Panc1 (cell line): Measurements from ENCODE around the gene UBE2O. TPM values are rescaled to one million over a fixed set of nuclear protein-coding genes. Genes with fewer than 3 reads are reported as not detected.

Experiments
- ATAC-seq: fragments of 200-7000 bp; cut with Tn5 transposase; 2 replicates; pipeline ENCODE4 v1.9.1; 2020; ENCODE audit warnings: mild to moderate bottlenecking, moderate library complexity
- BruUV-seq: library from RNA; stranded (reverse); fragments of 400-500 nt; replicated peaks from 2 replicates; lab custom pipeline; 2021; lab: Mats Ljungman, UMichigan
- CTCF ChIA-PET: fragments of 300-600 bp; sonication (Branson Sonifier 250); formaldehyde crosslinking; loops from one replicate; lab custom pipeline; 2022; ENCODE audit warnings: antibody characterized with exemption; lab: Charles Lee
- POLR2A ChIA-PET: fragments of 300-600 bp; sonication (Branson Sonifier 250); formaldehyde crosslinking; loops from one replicate; lab custom pipeline; 2022; ENCODE audit warnings: antibody characterized with exemption; lab: Charles Lee
- DNase-seq: peaks from one replicate; pipeline ENCODE4 v3.0.0-alpha.2; 2010; ENCODE audit warnings: low read depth, low spot score
- H3K27ac ChIP-seq: 2 replicates; pipeline ENCODE4 v1.5.1; 2011; ENCODE audit warnings: mild to moderate bottlenecking, low read length, inconsistent platforms
- H3K27me3 ChIP-seq: fragments of 200-500 bp; sonication (Bioruptor generic); 2 replicates; pipeline ENCODE4 v1.6.0; 2014; ENCODE audit warnings: low read length, inconsistent platforms; ENCODE audit not compliant: control insufficient read depth, insufficient read depth
- H3K36me3 ChIP-seq: fragments of 200-500 bp; sonication (Bioruptor generic); 2 replicates; pipeline ENCODE4 v1.5.1; 2014; ENCODE audit warnings: inconsistent platforms, mild to moderate bottlenecking, low read length, moderate library complexity; ENCODE audit not compliant: control insufficient read depth, insufficient read depth
- H3K4me1 ChIP-seq: 2 replicates; pipeline ENCODE4 v1.5.1; 2011; ENCODE audit warnings: inconsistent platforms, mild to moderate bottlenecking, low read length, moderate library complexity; ENCODE audit not compliant: control insufficient read depth, insufficient read depth
- H3K4me3 ChIP-seq, 2 experiments: 2 replicates each; pipeline ENCODE4 v1.5.1; 2011 to 2012; ENCODE audit warnings: low read depth in 2 of 2, low read length in 2 of 2, mild to moderate bottlenecking in 2 of 2, inconsistent platforms in 1 of 2, moderate library complexity in 1 of 2
- H3K9me3 ChIP-seq: fragments of 200-500 bp; sonication (Bioruptor generic); 2 replicates; pipeline ENCODE4 v1.5.1; 2014; ENCODE audit warnings: low read depth, mild to moderate bottlenecking, inconsistent platforms, low read length, moderate library complexity; ENCODE audit not compliant: control insufficient read depth, insufficient read depth
- POLR2AphosphoS5 ChIP-seq: IDR thresholded peaks from 2 replicates; pipeline ENCODE4 v1.6.1; 2012; ENCODE audit warnings: mild to moderate bottlenecking, low read depth, low read length, moderate library complexity
- SIN3A ChIP-seq: IDR thresholded peaks from 2 replicates; pipeline ENCODE4 v1.6.1; 2012; ENCODE audit warnings: low read depth, mild to moderate bottlenecking, low read length, moderate library complexity, borderline replicate concordance; ENCODE audit not compliant: insufficient read depth
- TCF7L2 ChIP-seq: IDR thresholded peaks from 2 replicates; pipeline ENCODE4 v1.6.1; 2011; ENCODE audit warnings: mild to moderate bottlenecking, low read depth, low read length, inconsistent platforms
- in situ Hi-C: cut with HindIII; loops from 2 replicates; pipeline ENCODE4 v1.10.0; 2016; ENCODE audit warnings: low sequenced_read_pairs, low pct_unique_long_range_greater_than_20kb
- intact Hi-C: fragments of 100-400 bp; cut with micrococcal nuclease; formaldehyde crosslinking; loops from one replicate; pipeline ENCODE4 v1.10.0; 2022; ENCODE audit not compliant: unreplicated experiment
- total RNA-seq: library from RNA; stranded (reverse); gene quantifications from one replicate; pipeline ENCODE4 v1.2.1, GENCODE V29; 2021; ENCODE audit not compliant: unreplicated experiment
- TF ChIP-seq, protein P1 (sequence below): fragments of 450-650 bp; IDR thresholded peaks from 2 replicates; pipeline ENCODE4 v1.5.1; 2017; ENCODE audit warnings: mild to moderate bottlenecking
- TF ChIP-seq, protein P2 (sequence below), 2 experiments: IDR thresholded peaks; 2 replicates each; pipeline ENCODE4 v1.6.1; 2011 to 2012; ENCODE audit warnings: low read depth in 2 of 2, control low read depth in 1 of 2, low read length in 1 of 2, mild to moderate bottlenecking in 1 of 2, moderate library complexity in 1 of 2; ENCODE audit not compliant: insufficient read depth in 1 of 2

UBE2O gene
- total RNA-seq, 1 experiment from 2014 or later: 47.5 TPM

DNA sequence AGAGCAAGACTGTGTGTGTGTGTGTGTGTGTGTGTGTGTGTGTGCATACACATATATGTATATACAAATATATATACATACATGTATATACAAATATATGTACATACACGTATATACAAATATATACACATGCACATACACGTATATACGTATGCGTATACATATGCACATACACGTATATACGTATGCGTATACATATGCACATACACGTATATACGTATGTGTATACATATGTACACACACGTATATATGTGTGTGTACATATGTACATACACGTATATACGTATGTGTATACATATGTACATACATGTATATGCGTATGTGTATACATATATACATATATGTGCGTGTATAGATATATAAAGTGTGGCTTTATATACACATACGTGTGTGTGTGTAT, 37.2 kb downstream of the UBE2O start:
- H3K27ac ChIP-seq: no peak overlapping the region
- intact Hi-C loops (no loop called here), in situ Hi-C loops (no loop called here)
- ATAC-seq (no peak), DNase-seq (no peak)
- no peaks in the 10 kb centered on the region for H3K27me3 ChIP-seq
- no TSS peak for BruUV-seq
- no peaks in the 10 kb centered on the region for H3K9me3 ChIP-seq
- no peaks in the 10 kb centered on the region; the same call in 1 of the 2 replicates for H3K4me1 ChIP-seq
- CTCF ChIA-PET: no interaction called here
- TF ChIP-seq, protein P1, sequence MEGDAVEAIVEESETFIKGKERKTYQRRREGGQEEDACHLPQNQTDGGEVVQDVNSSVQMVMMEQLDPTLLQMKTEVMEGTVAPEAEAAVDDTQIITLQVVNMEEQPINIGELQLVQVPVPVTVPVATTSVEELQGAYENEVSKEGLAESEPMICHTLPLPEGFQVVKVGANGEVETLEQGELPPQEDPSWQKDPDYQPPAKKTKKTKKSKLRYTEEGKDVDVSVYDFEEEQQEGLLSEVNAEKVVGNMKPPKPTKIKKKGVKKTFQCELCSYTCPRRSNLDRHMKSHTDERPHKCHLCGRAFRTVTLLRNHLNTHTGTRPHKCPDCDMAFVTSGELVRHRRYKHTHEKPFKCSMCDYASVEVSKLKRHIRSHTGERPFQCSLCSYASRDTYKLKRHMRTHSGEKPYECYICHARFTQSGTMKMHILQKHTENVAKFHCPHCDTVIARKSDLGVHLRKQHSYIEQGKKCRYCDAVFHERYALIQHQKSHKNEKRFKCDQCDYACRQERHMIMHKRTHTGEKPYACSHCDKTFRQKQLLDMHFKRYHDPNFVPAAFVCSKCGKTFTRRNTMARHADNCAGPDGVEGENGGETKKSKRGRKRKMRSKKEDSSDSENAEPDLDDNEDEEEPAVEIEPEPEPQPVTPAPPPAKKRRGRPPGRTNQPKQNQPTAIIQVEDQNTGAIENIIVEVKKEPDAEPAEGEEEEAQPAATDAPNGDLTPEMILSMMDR: no peak
- TF ChIP-seq SIN3A (no peak), POLR2AphosphoS5 (no peak), TCF7L2 (no peak)
- TF ChIP-seq, protein P2, sequence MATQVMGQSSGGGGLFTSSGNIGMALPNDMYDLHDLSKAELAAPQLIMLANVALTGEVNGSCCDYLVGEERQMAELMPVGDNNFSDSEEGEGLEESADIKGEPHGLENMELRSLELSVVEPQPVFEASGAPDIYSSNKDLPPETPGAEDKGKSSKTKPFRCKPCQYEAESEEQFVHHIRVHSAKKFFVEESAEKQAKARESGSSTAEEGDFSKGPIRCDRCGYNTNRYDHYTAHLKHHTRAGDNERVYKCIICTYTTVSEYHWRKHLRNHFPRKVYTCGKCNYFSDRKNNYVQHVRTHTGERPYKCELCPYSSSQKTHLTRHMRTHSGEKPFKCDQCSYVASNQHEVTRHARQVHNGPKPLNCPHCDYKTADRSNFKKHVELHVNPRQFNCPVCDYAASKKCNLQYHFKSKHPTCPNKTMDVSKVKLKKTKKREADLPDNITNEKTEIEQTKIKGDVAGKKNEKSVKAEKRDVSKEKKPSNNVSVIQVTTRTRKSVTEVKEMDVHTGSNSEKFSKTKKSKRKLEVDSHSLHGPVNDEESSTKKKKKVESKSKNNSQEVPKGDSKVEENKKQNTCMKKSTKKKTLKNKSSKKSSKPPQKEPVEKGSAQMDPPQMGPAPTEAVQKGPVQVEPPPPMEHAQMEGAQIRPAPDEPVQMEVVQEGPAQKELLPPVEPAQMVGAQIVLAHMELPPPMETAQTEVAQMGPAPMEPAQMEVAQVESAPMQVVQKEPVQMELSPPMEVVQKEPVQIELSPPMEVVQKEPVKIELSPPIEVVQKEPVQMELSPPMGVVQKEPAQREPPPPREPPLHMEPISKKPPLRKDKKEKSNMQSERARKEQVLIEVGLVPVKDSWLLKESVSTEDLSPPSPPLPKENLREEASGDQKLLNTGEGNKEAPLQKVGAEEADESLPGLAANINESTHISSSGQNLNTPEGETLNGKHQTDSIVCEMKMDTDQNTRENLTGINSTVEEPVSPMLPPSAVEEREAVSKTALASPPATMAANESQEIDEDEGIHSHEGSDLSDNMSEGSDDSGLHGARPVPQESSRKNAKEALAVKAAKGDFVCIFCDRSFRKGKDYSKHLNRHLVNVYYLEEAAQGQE (IDR thresholded peaks at IDR 0.05; ENCODE audit: insufficient read depth in 1 of 2, low read depth in 2 of 2, low read length in 1 of 2): no peak
- no peaks in the 10 kb centered on the region for H3K36me3 ChIP-seq
- POLR2A ChIA-PET: no interaction called here
- no peak overlapping the region for H3K4me3 ChIP-seq

DNA sequence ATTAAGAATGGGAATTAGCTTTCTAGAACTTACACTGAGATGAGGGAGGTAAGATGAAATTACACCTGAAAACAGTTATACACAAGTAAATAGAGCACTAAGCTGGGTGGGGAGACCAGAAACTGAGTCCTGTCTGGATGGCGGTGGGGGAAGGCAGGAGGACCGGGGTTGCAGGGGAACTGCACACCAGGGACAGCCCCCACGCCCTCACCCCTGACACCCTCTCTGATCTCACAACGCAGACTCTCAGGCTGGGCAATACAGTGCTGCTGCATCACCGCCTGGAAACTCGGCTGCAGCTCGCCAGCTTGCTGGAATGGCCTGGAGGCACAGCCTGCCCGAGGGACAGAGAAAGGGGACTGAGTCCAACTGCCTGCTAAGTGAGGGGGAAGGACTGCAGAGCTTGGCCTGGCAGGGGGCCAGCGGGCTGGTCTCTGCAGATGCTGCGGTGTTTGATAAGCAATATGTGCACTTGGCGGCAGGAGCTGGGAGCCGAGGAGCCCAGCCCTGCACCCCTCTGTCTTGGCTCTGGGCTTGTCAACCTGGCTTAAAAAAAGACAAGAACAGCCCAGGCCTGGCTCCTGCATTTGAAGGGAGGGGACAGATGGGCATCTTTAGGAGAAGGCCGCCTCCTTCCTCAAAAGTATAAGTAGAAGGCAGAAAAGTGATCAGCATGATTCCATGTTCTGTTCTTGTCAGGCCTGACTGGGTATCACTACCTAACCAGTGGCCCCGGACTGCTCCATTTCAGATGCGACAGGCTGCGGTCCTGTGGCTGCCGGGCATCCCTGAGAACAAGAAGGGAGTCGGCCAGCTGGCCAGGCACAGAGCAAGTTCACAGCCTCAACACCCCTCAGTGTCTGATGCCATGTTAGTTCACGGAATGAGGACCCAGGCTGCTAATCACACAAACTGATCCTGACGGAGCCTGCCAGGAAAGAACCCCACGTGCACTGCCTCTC, 38.3 kb downstream of the UBE2O start:
- BruUV-seq: no TSS peak
- ChIA-PET POLR2A (interaction anchor here (0.5 to 0.6 kb wide), 2 partner anchors 11 to 91 kb away, joined by 5 to 12 read pairs; no protein-coding TSS in a partner anchor), CTCF (no interaction called here)

More for the DNA sequence above, 38.3 kb downstream of the UBE2O start:
- no peaks in the 10 kb centered on the region for H3K36me3 ChIP-seq
- ATAC-seq (no peak), DNase-seq (no peak)
- intact Hi-C loops: no loop called here
- in situ Hi-C loops: no loop called here
- H3K9me3 ChIP-seq: no peaks in the 10 kb centered on the region
- TF ChIP-seq TCF7L2 (no peak), SIN3A (no peak)
- TF ChIP-seq, protein P2 (IDR thresholded peaks at IDR 0.05; ENCODE audit: insufficient read depth in 1 of 2, low read depth in 2 of 2, low read length in 1 of 2): no peak
- TF ChIP-seq, protein P1: no peak
- H3K27me3 ChIP-seq: no peaks in the 10 kb centered on the region
- no peaks in the 10 kb centered on the region for H3K4me1 ChIP-seq
- no peak overlapping the region for H3K27ac ChIP-seq
- no peak overlapping the region for H3K4me3 ChIP-seq
